Body of pancreas (tissue), 4 donors: ENCODE measurements around the gene BRD4.

Experiments
- CTCF ChIP-seq, 7 experiments: fragments of 450-650 bp in 4 of 7; fragments of 200-600 bp in 3 of 7; sonication (generic) in 3 of 7; IDR thresholded peaks; one replicate each; pipeline ENCODE4 v1.5.1; 2016 to 2019; ENCODE audit warnings: antibody characterized with exemption in 7 of 7
- POLR2A ChIP-seq, 3 donors: fragments of 450-650 bp; IDR thresholded peaks; one replicate each; pipeline ENCODE4 v1.6.1; 2016; ENCODE audit warnings: antibody characterized with exemption in 3 of 3, mild to moderate bottlenecking in 2 of 3

- TF ChIP-seq POLR2A (IDR thresholded peaks at IDR 0.05) (no peak), CTCF (IDR thresholded peaks at IDR 0.05) (no peak)
Measured at GRCh38 chr19:15210323-15210781, 122.0 kb downstream of the BRD4 start.
